HCT116 (cell line): ENCODE data around the gene FAM234A. TPM values are rescaled to one million over a fixed set of nuclear protein-coding genes. Genes with fewer than 3 reads are reported as not detected.

ENCODE experiments used
- ATAC-seq: fragments of 200-7000 bp; cut with Tn5 transposase; 2 replicates; pipeline ENCODE4 v1.9.1; 2020; ENCODE audit warnings: mild to moderate bottlenecking, moderate library complexity
- BruUV-seq: library from RNA; stranded (reverse); fragments of 400-500 nt; replicated peaks from 2 replicates; lab custom pipeline; 2021; lab: Mats Ljungman, UMichigan
- CTCF ChIA-PET: fragments of 300-600 bp; sonication (Branson Sonifier 250); formaldehyde crosslinking; loops from one replicate; lab custom pipeline; 2021; ENCODE audit warnings: antibody characterized with exemption; lab: Charles Lee
- POLR2A ChIA-PET: fragments of 300-600, 350-600 bp; sonication (Branson Sonifier 250); formaldehyde crosslinking; loops from one replicate; lab custom pipeline; 2021; ENCODE audit warnings: antibody characterized with exemption; lab: Charles Lee
- RAD21 ChIA-PET, 2 experiments: fragments of 300-600 bp; sonication (Branson Sonifier 250); formaldehyde crosslinking; loops; one replicate each; lab custom pipeline; 2023; ENCODE audit warnings: low total read pairs in 2 of 2; ENCODE audit not compliant: uncharacterized antibody in 2 of 2, unreplicated experiment in 2 of 2, low non-redundant PET in 1 of 2; lab: Charles Lee
- DNase-seq: peaks from one replicate; pipeline ENCODE4 v3.0.0-alpha.2; 2010; ENCODE audit warnings: low read depth, low spot score
- H2AFZ ChIP-seq: fragments of 200-600 bp; shearing (Covaris generic), sonication (generic); 2 replicates; pipeline ENCODE4 v1.6.1; 2017; ENCODE audit warnings: low read depth, mixed run types, mixed read lengths, antibody characterized with exemption, low read length; ENCODE audit not compliant: poor library complexity, severe bottlenecking
- H3K27ac ChIP-seq: 2 replicates; pipeline ENCODE4 v1.5.1; 2012; ENCODE audit warnings: low read depth, low read length
- H3K27me3 ChIP-seq: fragments of 200-600 bp; sonication (generic); 2 replicates; pipeline ENCODE4 v1.6.1; 2016; ENCODE audit warnings: mixed run types, low read length, mixed read lengths; ENCODE audit not compliant: insufficient read depth
- H3K36me3 ChIP-seq, 2 experiments: fragments of 200-500 bp in 1 of 2; fragments of 200-600 bp in 1 of 2; sonication (Bioruptor generic) in 1 of 2; sonication (generic) in 1 of 2; 2 replicates each; pipeline versions ENCODE4 v1.5.1 to v1.6.1; 2014 to 2016; ENCODE audit warnings: low read length in 2 of 2, inconsistent platforms in 1 of 2, mixed read lengths in 1 of 2, mixed run types in 1 of 2; ENCODE audit not compliant: insufficient read depth in 2 of 2, control insufficient read depth in 1 of 2
- H3K4me1 ChIP-seq, 2 experiments: fragments of 200-600 bp in 1 of 2; sonication (generic) in 1 of 2; 2 replicates each; pipeline versions ENCODE4 v1.5.1 to v1.6.1; 2012 to 2017; ENCODE audit warnings: low read length in 2 of 2, inconsistent platforms in 1 of 2, mild to moderate bottlenecking in 1 of 2, mixed read lengths in 1 of 2, mixed run types in 1 of 2, moderate library complexity in 1 of 2; ENCODE audit not compliant: insufficient read depth in 2 of 2, control insufficient read depth in 1 of 2
- H3K4me2 ChIP-seq: fragments of 200-600 bp; sonication (generic); 2 replicates; pipeline ENCODE4 v1.6.1; 2017; ENCODE audit warnings: mixed run types, low read length, mixed read lengths
- H3K4me3 ChIP-seq, 2 experiments: fragments of 200-600 bp in 1 of 2; sonication (generic) in 1 of 2; replicated peaks in 1 of 2; 2 replicates each; pipeline ENCODE4 v1.5.1; 2011 to 2016; ENCODE audit warnings: low read length in 2 of 2, control low read depth in 1 of 2, low read depth in 1 of 2, mild to moderate bottlenecking in 1 of 2, mixed read lengths in 1 of 2, mixed run types in 1 of 2
- H3K79me2 ChIP-seq: fragments of 200-600 bp; sonication (generic); 2 replicates; pipeline ENCODE4 v1.6.1; 2017; ENCODE audit warnings: mild to moderate bottlenecking, mixed run types, low read length, moderate library complexity, mixed read lengths; ENCODE audit not compliant: insufficient read depth
- H3K9ac ChIP-seq: fragments of 200-600 bp; sonication (generic); 2 replicates; pipeline ENCODE4 v1.6.1; 2016; ENCODE audit warnings: low read length, mixed read lengths
- H3K9me2 ChIP-seq: fragments of 200-600 bp; sonication (generic), shearing (Covaris generic); 2 replicates; pipeline ENCODE4 v1.6.1; 2017; ENCODE audit warnings: mixed run types, mild to moderate bottlenecking, moderate library complexity; ENCODE audit not compliant: insufficient read depth
- H3K9me3 ChIP-seq, 2 experiments: fragments of 200-500 bp in 1 of 2; fragments of 200-600 bp in 1 of 2; sonication (Bioruptor generic) in 1 of 2; sonication (generic) in 1 of 2; 2 replicates each; pipeline ENCODE4 v1.6.1; 2014 to 2017; ENCODE audit warnings: low read length in 2 of 2, mixed read lengths in 2 of 2, inconsistent platforms in 1 of 2, low read depth in 1 of 2, mild to moderate bottlenecking in 1 of 2, mixed run types in 1 of 2, moderate library complexity in 1 of 2; ENCODE audit not compliant: control insufficient read depth in 1 of 2, insufficient read depth in 1 of 2
- H4K20me1 ChIP-seq: fragments of 200-600 bp; sonication (generic), shearing (Covaris generic); 2 replicates; pipeline ENCODE4 v1.6.1; 2017; ENCODE audit warnings: mixed run types, mild to moderate bottlenecking, moderate library complexity; ENCODE audit not compliant: insufficient read depth
- CEBPB ChIP-seq: IDR thresholded peaks from 2 replicates; pipeline ENCODE4 v1.6.1; 2012; ENCODE audit warnings: low read depth
- EGR1 ChIP-seq: IDR thresholded peaks from 2 replicates; pipeline ENCODE4 v1.6.1; 2012; ENCODE audit warnings: low read depth
- EZH2phosphoT487 ChIP-seq: fragments of 200-600 bp; IDR thresholded peaks from 2 replicates; pipeline ENCODE4 v1.6.1; 2018; ENCODE audit warnings: antibody characterized with exemption, borderline replicate concordance
- FOSL1 ChIP-seq: IDR thresholded peaks from 2 replicates; pipeline ENCODE4 v1.6.1; 2012; ENCODE audit warnings: low read depth
- MAX ChIP-seq: IDR thresholded peaks from 2 replicates; pipeline ENCODE4 v1.6.1; 2012
- POLR2A ChIP-seq: IDR thresholded peaks from 2 replicates; pipeline ENCODE4 v1.7.0; 2011; ENCODE audit warnings: borderline replicate concordance; ENCODE audit not compliant: insufficient read depth, insufficient read length; ENCODE audit errors: extremely low read depth
- REST ChIP-seq: IDR thresholded peaks from 2 replicates; pipeline ENCODE4 v1.6.1; 2012; ENCODE audit warnings: low read depth
- SP1 ChIP-seq: IDR thresholded peaks from 2 replicates; pipeline ENCODE4 v1.6.1; 2012; ENCODE audit warnings: low read depth
- TCF7L2 ChIP-seq: IDR thresholded peaks from 2 replicates; pipeline ENCODE4 v1.7.0; 2011; ENCODE audit warnings: borderline replicate concordance, inconsistent platforms; ENCODE audit not compliant: insufficient read depth, insufficient read length; ENCODE audit errors: extremely low read depth
- ZFX ChIP-seq: fragments of 450-650 bp; IDR thresholded peaks from 2 replicates; pipeline ENCODE4 v1.6.1; 2017
- intact Hi-C: fragments of 100-400 bp; cut with micrococcal nuclease; formaldehyde crosslinking; loops from 2 replicates; pipeline ENCODE4 v1.10.0; 2022
- total RNA-seq: library from RNA; stranded (reverse); gene quantifications from one replicate; pipeline ENCODE4 v1.2.1, GENCODE V29; 2021; ENCODE audit not compliant: unreplicated experiment
- TF ChIP-seq, protein P1 (sequence below): IDR thresholded peaks from 2 replicates; pipeline ENCODE4 v1.6.1; 2012

FAM234A gene
- total RNA-seq, 1 experiment from 2014 or later, result 36.4 TPM

GRCh38 chr16:280005-280460 lies 45.4 kb downstream of the FAM234A start:
- no peaks in the 10 kb centered on the region for H4K20me1 ChIP-seq
- TF ChIP-seq REST (no peak), CEBPB (no peak), TCF7L2 (no peak), FOSL1 (no peak), SP1 (no peak), MAX (no peak), EGR1 (no peak), ZFX (no peak), EZH2phosphoT487 (no peak), POLR2A (no peak)
- TF ChIP-seq, protein P1, sequence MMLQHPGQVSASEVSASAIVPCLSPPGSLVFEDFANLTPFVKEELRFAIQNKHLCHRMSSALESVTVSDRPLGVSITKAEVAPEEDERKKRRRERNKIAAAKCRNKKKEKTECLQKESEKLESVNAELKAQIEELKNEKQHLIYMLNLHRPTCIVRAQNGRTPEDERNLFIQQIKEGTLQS, result no peak
- H3K4me3 ChIP-seq, result no peak overlapping the region
- H3K4me1 ChIP-seq, result no peaks in the 10 kb centered on the region
- H3K27me3 ChIP-seq, result no peaks in the 10 kb centered on the region
- H3K79me2 ChIP-seq, result no peaks in the 10 kb centered on the region
- RAD21 ChIA-PET, result no interaction called here
- no peak overlapping the region for H3K27ac ChIP-seq
- CTCF ChIA-PET, result no interaction called here
- POLR2A ChIA-PET, result no interaction called here
- H3K36me3 ChIP-seq, result no peaks in the 10 kb centered on the region
- no peak overlapping the region for H3K9ac ChIP-seq
- no peak overlapping the region for H2AFZ ChIP-seq
- no peak overlapping the region for H3K4me2 ChIP-seq
- H3K9me3 ChIP-seq, result no peaks in the 10 kb centered on the region
- ATAC-seq (no peak), DNase-seq (no peak)
- no TSS peak for BruUV-seq
- intact Hi-C loops, result no loop called here
- no peaks in the 10 kb centered on the region for H3K9me2 ChIP-seq
